AG04450 (cell line): ENCODE measurements around the gene ABCF2. TPM values are rescaled to one million over a fixed set of nuclear protein-coding genes. Genes with fewer than 3 reads are reported as not detected.

ENCODE experiments used
- CTCF ChIA-PET: fragments of 300-600, 350-600 bp; formaldehyde crosslinking; extraction: SDS; loops from one replicate; lab custom pipeline; 2022; ENCODE audit warnings: antibody characterized with exemption, inconsistent platforms; lab: Charles Lee
- POLR2A ChIA-PET: fragments of 350-600 bp; formaldehyde crosslinking; extraction: SDS; loops from one replicate; lab custom pipeline; 2021; ENCODE audit warnings: antibody characterized with exemption, inconsistent platforms; lab: Yijun Ruan, JAX
- DNase-seq: peaks from one replicate; pipeline ENCODE4 v3.0.0-alpha.2; 2011; ENCODE audit warnings: low read depth, low spot score
- H3K27ac ChIP-seq: one replicate; pipeline ENCODE4 v1.5.1; 2012; ENCODE audit warnings: low read depth, low read length, control low read depth
- H3K27me3 ChIP-seq: one replicate; pipeline ENCODE4 v1.6.0; 2012; ENCODE audit warnings: low read length; ENCODE audit not compliant: control insufficient read depth, insufficient read depth
- H3K4me3 ChIP-seq: 2 replicates; pipeline ENCODE4 v1.5.1; 2011; ENCODE audit warnings: mild to moderate bottlenecking, low read depth, low read length, control low read depth
- H3K9me3 ChIP-seq: 2 replicates; pipeline ENCODE4 v1.5.1; 2012; ENCODE audit warnings: low read length; ENCODE audit not compliant: control insufficient read depth, insufficient read depth
- polyA plus RNA-seq: library from polyadenylated mRNA; depleted of rRNA; stranded (reverse); fragments of >200 nt; gene quantifications from 2 replicates; pipeline ENCODE4 v1.2.3, GENCODE V29; 2011
- TF ChIP-seq, protein P1 (sequence below): IDR thresholded peaks from 2 replicates; pipeline ENCODE4 v1.5.1; 2011; ENCODE audit warnings: low read depth, low read length, control low read depth, inconsistent platforms

The ABCF2 gene
- polyA plus RNA-seq, 1 experiment: 31.0 TPM

DNA sequence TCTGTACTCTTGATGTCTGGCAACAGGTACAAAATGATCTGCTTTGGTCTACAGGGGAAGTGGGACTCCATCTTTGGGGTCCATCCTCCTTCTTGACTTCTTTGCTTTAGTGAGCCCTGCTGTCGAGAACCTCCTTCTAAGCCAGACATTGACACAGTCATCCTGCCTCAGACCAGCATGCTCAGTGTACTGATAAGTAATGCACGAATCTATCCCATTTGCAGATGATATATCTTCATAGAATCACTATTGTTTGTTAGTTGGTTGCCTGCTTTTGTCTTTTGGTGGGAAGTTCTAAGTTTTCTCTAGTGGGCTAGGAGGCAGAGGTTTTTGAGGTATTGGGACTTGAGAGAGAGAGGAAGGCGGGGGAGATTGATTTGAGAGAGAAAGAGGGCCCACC is 25.7 kb downstream of the ABCF2 start:
- CTCF ChIA-PET: no interaction called here
- POLR2A ChIA-PET: no interaction called here
- no peak overlapping the region for H3K27ac ChIP-seq
- TF ChIP-seq, protein P1, sequence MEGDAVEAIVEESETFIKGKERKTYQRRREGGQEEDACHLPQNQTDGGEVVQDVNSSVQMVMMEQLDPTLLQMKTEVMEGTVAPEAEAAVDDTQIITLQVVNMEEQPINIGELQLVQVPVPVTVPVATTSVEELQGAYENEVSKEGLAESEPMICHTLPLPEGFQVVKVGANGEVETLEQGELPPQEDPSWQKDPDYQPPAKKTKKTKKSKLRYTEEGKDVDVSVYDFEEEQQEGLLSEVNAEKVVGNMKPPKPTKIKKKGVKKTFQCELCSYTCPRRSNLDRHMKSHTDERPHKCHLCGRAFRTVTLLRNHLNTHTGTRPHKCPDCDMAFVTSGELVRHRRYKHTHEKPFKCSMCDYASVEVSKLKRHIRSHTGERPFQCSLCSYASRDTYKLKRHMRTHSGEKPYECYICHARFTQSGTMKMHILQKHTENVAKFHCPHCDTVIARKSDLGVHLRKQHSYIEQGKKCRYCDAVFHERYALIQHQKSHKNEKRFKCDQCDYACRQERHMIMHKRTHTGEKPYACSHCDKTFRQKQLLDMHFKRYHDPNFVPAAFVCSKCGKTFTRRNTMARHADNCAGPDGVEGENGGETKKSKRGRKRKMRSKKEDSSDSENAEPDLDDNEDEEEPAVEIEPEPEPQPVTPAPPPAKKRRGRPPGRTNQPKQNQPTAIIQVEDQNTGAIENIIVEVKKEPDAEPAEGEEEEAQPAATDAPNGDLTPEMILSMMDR: no peak
- H3K27me3 ChIP-seq: peaks cover 76% of the 10 kb centered on the region
- peaks cover 2% of the 10 kb centered on the region; the same call in 1 of the 2 replicates for H3K9me3 ChIP-seq
- no peak for DNase-seq
- H3K4me3 ChIP-seq: no peak overlapping the region

DNA sequence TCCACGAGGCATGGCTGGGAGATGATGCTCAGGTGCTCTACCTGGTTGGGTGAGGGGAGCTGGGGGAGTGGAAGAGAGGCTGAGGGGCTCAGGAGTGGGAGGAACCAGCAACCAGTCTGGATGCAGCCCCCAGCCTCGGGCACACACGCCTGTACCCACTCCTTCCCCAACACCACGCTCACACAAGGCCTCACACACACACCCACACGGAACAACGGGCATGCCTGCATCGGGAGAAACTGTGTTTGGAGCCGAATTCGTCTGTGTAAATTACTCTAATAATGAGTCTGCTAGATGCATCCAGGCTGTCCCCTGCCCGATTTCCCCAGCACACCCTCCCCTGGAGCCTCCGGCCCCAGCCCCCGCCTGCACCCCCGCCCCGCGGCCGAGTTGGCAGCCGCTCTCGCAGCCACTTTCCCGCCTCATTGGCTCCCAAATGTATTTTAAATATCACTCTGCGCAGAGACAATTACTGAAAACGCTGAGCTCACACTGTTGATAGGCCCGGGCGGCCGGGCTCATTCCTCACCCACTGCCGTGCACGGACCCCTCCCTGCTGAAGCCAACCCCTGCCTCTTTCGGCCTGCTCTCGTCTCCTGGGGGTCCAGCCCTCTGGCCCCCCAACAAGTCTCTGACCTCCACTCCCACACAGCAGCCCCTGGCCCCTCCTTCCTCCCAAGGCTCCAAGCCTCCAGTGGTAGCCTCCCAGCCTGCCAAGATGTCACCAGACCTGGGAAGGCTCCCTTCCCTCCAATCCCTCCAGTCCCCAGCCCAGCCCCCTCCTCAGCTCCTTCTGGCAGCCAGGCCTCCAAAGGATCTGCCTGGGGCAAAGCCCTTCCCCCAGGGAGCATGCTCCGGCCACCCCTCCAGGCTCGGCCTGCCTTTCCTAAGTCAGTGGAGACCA is 27.8 kb downstream of the ABCF2 start:
- Histone ChIP-seq H3K9me3 (no peaks in the 10 kb centered on the region; the same call in 1 of the 2 replicates), H3K27ac (no peak overlapping the region), H3K27me3 (peaks cover 75% of the 10 kb centered on the region), H3K4me3 (no peak overlapping the region)
- CTCF ChIA-PET: interaction anchor here (1.6 to 1.9 kb wide), 2 partner anchors 31 to 45 kb away, joined by 4 to 5 read pairs; no protein-coding TSS in a partner anchor
- TF ChIP-seq, protein P1: no peak
- POLR2A ChIA-PET: interaction anchor here (0.7 kb wide), 1 partner anchor 28 kb away, joined by 3 read pairs; the partner anchor contains the start of gene ABCF2
- no peak for DNase-seq

DNA sequence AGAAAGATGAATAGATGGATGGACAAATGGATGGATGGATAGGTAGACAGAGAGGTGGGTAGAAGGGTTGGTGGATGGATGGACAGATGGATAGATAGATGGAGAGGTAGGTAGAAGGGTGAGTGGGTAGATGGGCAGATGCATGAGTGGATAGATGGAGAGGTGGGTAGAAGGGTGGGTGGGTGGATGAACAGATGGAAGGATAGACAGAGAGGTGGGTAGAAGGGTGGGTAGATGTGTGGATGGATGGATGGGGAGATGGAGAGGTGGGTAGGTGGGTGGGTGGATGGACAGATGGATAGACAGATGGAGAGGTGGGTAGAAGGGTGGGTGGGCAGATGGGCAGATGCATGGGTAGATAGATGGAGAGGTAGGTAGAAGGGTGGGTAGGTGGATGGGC is 29.1 kb downstream of the ABCF2 start:
- DNase-seq: no peak
- ChIA-PET POLR2A (no interaction called here), CTCF (no interaction called here)
- H3K4me3 ChIP-seq: no peak overlapping the region
- H3K9me3 ChIP-seq: no peaks in the 10 kb centered on the region; the same call in 1 of the 2 replicates
- TF ChIP-seq, protein P1: no peak
- H3K27ac ChIP-seq: no peak overlapping the region
- H3K27me3 ChIP-seq: peaks cover 72% of the 10 kb centered on the region

- Histone ChIP-seq H3K27me3 (peaks cover 68% of the 10 kb centered on the region), H3K27ac (no peak overlapping the region), H3K9me3 (no peaks in the 10 kb centered on the region; the same call in 1 of the 2 replicates), H3K4me3 (no peak overlapping the region)
- DNase-seq: no peak
- ChIA-PET CTCF (interaction anchor here (1.1 kb wide), 1 partner anchor 24 kb away, joined by 3 read pairs; no protein-coding TSS in a partner anchor), POLR2A (no interaction called here)
- TF ChIP-seq, protein P1: no peak
Observed at GRCh38 chr7:151195616-151196450, 31.2 kb downstream of the ABCF2 start.
